DMS 273 (cell line): Measurements from ENCODE around the gene IGSF23.

Source experiments
- DNase-seq: peaks from one replicate; lab custom pipeline; 2025; ENCODE audit not compliant: unreplicated experiment; lab: John Stamatoyannopoulos, UW

Gene IGSF23

DNA sequence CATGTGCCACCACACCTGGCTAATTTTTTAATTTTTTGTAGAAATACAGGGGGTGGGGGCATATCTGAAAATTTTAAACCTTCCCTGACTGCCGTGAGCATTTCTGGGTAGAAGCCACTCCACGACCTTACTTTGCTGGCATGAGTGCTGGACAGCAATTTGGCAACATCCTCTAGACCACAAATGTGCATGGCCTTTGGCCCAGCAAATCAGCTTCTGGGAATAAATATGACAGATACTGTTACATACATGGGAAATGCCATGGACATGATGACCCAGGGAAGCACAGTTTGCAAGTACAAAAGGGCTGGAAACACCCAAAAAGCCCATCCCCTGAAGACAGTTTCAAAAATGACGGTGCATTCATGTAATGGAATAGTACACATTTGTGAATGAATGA is 27.2 kb downstream of the IGSF23 start:
- DNase-seq, result no peak

DNA sequence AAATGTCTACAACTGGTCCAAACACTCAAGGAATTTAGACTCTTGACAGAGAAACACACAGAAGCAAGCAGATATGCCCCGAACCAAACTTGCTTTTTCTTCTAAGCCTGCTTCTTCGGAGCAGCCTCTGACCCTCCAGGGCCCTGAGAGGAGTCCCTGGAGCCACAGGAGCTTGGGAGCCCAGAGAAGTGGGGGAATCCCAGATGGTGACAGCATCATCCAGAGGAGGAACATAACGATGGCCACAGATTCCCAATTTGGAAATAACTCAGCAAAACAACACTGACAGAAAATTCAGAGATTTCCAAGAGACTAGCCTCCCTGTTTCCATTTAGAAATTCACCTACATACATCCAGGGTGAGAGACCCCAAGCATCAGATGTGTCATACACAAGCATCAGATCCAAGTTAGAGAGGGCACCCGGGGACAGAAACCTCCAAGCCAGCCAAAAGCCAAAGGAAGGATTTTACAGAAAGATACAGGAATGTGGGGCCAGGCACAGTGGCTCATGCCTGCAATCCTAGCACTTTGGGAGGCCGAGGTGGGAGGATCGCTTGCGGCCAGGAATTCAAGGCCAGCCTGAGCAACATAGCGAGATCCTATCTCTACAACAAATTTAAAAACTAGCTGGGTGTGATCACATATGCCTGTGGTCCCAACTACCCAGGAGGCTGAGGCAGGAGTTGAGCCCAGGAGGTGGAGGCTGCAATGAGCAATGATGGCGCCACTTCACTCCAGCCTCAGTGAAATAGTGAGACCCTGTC is 28.3 kb downstream of the IGSF23 start:
- no peak for DNase-seq

DNA sequence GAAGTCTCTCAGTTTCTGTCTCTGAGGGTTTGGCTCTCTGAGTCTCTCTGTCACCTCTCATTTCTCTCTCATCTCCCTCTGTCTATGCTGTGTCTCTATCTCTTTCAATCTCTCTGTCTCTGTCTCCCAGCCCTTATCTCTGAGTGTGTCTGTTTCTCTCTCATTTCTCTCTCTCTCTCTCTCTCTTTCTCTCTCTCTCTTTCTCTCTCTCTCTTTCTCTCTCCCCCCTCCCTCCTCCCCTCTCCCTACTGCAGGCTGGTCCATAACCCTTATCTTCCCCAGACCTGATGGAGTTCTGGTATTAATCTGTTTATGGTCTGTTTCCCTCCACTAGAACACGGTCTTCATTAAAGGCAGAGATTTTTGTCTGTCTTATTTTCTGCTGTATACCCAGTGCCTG is 29.0 kb downstream of the IGSF23 start:
- no peak for DNase-seq

DNA sequence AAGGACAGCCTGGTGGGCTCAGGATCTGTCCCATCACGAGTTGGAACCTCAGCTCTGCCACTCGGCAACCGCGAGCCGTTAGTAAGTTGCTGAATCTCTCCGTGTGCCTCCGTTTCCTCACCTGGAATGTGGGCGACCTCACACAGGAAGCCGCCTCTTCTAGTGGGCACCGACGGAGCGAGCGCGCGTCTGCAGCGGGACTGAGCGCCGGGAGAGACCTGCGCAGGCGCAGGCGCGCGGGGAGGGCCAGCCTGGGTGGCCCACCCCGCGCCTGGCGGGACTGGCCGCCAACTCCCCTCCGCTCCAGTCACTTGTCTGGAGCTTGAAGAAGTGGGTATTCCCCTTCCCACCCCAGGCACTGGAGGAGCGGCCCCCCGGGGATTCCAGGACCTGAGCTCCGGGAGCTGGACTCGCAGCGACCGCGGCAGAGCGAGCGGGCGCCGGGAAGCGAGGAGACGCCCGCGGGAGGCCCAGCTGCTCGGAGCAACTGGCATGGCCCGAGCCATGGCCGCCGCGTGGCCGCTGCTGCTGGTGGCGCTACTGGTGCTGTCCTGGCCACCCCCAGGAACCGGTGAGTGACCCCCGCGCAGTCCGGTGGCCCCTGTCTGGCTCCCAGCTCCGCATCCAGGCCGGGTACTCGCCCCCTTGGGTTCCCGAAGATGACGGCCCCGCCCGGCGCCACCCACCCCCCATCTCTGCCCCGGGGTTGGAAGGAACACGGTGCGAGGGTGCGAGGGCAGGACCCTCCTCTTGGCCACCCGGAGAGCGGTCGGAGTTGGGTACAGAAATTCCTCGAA is 30.4 kb downstream of the IGSF23 start, which contains the start of gene PVR:
Gene PVR (plus strand): TSS at position 306 of the 797 bp plus-strand sequence. CDS start 187 bp downstream, at position 493.
- peak; percentile 91 for DNase-seq

DNA sequence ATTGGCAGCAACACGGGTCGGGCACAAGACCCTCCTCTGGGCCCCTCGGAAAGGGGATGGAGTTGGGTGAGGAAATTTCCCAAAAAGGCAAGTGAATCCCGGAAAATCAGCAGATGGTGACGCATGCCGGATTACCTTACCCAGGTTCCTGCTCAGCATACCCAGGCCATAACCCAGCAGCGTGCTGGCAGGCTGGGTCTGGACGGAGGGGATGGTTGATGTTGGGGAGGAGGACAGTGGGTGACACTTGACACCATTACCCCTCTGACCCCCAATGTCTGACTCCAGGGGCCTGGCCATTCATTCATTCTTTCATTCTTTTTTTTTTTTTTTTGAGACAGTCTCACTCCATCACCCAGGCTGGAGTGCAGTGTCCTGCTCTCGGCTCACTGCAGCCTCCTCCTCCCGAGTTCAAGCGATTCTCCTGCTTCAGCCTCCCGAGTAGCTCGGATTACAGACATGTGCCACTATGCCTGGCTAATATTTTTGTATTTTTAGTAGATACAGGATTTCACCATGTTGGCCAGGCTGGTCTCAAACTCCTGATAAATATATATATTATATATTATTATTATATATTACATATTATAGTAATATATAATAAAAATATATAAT is 31.1 kb downstream of the IGSF23 start:
- DNase-seq, result peak; percentile 83

DNA sequence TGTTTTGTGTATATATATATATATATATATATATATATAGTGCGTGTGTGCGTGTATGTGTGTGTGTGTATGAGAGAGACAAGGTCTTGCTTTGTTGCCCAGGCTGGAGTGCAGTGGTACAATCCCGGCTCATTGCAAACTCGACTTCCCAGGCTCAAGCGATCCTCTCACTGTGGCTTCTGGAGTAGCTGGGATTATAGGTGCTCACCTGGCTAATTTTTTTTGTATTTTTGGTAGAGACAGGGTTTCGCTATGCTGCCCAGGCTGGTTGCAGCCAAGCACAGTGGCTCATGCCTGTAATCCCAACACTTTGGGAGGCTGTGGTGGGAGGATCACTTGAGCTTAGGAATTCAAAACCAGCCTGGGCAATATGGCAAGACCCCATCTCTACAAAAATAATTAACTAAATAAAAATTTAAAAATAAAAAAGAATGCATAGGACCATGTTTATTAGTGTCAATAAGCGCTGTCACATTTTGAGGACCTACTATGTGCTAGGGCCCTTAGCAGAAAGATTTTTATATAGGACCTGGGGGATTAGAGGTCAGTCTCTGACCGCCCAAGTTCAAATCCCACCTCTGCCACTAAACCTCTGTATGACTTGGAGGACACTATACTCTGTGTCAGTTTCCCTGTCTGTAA is 32.2 kb downstream of the IGSF23 start:
- DNase-seq, result no peak

DNA sequence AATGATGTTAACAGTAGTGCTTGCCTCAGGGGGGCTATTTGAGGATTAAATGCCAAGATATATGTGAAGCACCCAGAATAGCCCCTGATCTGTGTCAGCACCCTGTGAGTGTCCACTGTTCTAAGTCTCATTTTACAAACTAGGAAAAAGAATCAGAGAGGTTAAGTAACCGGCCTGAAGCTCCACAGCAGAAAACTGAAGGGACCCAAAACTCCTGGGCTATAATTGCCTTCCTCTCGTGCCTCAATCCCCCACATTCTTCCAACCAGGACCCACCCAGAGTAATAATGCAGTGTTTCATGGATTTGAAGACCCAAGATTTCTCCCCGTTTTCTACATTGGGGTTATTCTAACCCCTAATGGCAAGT is 32.7 kb downstream of the IGSF23 start:
- no peak for DNase-seq

DNA sequence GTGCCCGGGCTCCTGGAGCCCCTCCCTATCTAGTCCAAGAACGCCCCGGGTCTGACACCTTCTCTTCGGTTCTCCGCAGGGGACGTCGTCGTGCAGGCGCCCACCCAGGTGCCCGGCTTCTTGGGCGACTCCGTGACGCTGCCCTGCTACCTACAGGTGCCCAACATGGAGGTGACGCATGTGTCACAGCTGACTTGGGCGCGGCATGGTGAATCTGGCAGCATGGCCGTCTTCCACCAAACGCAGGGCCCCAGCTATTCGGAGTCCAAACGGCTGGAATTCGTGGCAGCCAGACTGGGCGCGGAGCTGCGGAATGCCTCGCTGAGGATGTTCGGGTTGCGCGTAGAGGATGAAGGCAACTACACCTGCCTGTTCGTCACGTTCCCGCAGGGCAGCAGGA is 33.8 kb downstream of the IGSF23 start:
- DNase-seq, result no peak

DNA sequence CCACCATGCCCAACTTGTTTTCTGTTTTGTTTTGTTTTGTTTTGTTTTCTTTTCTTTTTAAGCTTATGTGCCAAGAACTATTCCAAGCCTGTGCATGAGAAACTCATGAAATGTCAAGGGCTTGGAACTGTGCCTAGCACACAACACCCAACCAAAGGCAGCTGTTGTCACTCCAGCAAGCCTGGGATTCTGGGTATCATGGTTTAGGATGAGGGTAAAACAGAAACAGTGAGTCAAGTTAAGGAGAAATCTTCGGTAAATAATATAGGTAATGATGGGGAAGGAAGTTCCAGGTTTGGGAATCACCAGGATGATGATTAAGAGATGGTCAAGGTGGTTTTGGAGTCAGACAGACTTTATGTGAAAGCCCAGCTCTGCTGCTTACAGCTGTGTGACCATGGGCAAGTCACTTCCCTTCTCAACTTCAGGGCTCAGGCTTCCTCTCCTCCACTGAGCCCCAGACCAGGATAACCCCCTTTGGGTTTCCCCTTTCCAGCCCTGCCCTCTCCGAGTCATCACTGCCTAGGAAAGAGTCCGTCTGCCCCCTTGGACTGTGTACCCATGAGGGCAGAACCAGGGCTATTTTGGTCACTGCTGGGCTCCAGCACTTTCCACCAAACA is 35.4 kb downstream of the IGSF23 start:
- no peak for DNase-seq

DNA sequence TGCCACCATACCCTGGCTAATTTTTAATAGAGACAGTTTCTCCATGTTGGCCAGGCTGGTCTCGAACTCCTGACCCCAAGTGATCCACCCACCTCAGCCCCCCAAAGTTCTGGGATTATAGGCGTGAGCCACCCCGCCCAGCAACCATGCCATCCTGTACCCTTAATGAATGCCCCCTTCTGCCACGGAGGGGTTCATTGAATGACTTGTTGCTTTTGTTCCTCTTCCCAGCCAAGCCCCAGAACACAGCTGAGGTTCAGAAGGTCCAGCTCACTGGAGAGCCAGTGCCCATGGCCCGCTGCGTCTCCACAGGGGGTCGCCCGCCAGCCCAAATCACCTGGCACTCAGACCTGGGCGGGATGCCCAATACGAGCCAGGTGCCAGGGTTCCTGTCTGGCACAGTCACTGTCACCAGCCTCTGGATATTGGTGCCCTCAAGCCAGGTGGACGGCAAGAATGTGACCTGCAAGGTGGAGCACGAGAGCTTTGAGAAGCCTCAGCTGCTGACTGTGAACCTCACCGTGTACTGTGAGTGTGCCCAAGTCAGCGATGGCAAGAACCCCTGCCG is 36.3 kb downstream of the IGSF23 start:
- DNase-seq, result no peak

DNA sequence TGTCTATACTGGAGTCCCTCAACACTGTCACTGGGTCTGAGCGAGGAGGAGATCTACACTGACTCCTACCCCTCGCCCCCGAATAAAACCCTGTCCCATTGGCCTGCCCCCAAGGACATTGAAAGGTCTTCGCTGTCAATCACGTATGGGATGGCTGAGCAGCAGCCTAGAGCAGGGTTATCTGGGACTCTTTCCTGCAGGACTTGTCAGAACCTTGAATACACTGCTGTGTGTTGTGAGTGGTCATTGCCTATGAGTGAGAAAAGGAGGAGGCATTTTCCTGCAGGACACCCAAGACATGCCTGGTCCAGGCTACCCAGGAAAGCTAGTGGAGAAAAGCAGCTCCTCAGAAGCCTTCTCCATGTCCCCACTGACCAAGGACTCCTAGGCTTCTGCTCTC is 40.0 kb downstream of the IGSF23 start:
- DNase-seq, result no peak

DNA sequence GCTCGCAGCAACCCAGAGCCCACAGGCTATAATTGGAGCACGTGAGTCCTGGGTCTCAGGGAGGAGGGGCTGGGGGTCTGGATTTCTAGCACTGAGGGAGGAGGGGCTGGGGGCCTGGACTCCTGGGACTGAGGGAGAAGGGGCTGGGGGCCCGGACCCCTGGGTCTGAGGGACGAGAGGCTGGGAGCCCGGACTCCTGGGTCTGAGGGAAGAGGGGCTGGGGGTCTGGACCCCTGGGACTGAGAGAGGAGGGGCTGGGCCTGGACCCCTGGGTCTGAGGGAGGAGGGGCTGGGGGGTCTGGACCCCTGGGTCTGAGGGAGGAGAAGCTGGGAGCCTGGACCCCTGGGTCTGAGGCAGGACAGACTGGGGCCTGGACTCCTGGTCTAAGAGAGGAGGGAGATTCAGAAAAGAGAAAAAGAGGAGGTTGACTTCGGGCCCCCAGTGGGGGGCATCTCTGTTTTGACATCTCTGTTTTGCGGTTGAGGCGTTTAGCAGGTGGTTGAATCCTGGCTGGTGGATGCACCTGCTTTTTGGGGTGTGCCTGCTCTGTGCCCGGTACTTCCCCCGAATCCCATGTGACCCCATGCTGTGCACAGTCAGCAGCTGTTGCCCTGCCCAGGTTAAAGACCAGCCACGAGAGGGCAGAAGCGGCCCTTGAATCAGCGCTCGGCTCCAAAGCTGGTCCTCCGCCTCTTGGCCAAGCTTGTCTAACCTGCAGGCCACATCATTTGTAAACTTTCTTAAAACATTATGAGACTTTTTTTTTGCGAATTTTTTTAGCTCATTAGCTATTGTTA is 40.8 kb downstream of the IGSF23 start:
- DNase-seq, result peak; percentile 65

DNA sequence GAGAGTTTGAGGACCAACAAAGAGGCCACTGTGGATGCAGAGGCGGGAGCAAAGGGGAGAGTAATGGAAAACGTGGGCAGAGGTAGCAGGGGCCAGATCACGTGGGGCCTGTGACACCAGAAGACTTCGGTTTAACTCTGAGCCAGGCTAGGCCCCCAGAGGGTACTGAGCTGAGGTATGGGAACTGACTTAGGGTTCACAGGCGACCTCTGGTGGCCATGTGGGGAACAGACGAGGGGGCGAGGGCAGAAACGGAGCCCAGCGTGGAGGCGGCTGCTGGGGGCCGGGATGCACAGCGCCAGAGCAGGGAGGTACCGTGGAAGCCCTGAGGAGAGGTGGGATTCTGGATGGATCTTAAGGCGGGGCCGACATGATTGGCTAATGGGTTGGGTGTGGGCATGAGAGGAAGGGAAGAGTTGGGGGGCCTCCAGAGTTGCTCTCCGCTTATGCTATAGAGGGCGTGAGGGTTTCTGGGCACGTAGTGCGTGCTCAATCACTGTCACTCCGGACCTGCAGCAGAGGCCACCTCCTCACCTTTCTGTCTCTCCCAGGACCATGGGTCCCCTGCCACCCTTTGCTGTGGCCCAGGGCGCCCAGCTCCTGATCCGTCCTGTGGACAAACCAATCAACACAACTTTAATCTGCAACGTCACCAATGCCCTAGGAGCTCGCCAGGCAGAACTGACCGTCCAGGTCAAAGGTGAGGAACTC is 44.0 kb downstream of the IGSF23 start:
- DNase-seq, result peak; percentile 80

DNA sequence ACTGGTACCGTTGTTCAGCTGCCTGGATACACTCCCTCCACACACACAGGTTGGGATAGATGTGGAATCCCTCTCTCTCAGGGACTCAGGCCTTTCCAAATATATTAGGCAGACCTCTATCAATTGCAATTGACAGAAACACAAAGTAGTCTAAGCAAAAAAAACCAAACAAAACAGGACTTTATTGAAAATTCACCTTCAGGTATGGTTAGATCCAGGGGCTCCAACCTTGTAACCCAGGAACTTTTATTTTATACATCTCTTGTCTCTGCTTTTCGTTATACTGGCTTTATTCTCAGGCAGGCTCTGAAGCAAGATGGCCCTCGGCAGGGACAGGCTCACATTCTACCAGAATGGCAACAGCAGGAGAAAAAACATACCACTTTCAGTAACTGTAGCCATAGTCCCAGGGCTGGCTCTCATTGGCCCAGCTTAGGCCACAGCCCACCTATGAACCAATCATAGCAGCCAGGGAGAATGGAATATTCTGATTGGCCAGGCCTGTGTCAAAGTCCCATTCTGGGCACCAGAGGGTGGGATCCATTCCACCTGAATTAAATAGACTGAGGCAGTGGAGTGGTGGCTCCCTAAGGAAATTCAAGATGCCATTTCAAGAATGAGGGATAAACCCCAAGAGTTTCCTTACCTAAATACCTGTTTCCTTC is 44.8 kb downstream of the IGSF23 start:
- DNase-seq, result peak; percentile 39

DNA sequence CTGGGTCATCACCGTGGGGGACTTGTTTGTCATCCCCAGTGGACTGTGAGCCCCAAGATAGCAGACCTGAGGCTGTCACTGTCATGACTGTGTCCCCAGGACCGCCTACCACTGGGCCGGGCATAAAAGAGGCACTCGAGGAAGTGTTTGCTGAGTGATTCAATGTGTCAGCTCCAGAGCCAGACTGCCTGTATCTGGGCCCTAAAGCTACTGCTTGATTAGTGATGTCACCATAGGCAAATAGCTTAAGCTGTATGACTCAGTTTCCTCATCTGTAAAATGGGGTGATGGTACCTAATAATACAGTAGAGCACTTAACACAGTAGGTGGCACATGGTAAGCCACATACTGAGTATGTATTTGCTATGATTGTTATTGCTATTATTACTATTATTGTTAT is 46.7 kb downstream of the IGSF23 start:
- DNase-seq, result no peak

DNA sequence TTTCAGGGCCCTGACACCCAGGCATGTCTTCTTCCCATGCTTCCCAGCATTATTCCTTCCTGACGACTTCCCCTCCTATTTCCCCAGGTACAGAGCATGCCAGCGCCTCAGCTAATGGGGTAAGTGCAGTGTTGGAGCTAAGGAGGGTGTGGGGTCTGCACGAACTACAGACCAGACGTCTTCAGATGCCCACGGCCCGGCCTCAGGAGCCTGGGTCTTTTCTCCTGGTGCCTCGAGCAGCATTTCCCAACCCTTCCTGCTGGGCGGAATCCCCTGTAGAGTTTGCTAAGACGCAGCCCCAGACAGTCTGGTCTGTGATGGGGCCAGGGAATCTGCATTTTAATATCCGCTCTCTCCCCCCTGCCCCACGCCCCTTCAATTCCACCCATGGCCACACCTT is 47.8 kb downstream of the IGSF23 start:
- DNase-seq, result no peak

DNA sequence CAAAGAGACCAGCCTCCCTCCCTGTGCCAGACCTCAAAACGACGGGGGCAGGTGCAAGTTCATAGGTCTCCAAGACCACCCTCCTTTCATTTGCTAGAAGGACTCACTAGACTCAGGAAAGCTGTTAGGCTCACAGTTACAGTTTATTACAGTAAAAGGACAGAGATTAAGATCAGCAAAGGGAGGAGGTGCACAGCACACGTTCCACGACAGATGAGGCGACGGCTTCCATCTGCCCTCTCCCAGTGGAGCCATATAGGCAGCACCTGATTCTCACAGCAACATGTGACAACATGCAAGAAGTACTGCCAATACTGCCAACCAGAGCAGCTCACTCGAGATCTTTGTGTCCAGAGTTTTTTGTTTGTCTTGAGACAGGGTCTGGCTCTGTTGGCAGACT is 48.5 kb downstream of the IGSF23 start:
- DNase-seq, result peak; percentile 72

DNA sequence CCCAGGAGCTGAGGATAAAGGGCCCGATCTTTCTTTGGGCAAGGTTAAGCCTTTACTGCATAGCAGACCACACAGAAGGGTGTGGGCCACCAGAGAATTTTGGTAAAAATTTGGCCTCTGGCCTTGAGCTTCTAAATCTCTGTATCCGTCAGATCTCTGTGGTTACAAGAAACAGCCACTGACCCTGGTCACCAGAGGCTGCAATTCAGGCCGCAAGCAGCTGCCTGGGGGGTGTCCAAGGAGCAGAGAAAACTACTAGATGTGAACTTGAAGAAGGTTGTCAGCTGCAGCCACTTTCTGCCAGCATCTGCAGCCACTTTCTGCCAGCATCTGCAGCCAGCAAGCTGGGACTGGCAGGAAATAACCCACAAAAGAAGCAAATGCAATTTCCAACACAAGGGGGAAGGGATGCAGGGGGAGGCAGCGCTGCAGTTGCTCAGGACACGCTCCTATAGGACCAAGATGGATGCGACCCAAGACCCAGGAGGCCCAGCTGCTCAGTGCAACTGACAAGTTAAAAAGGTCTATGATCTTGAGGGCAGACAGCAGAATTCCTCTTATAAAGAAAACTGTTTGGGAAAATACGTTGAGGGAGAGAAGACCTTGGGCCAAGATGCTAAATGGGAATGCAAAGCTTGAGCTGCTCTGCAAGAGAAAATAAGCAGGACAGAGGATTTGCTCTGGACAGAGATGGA is 49.5 kb downstream of the IGSF23 start:
- no peak for DNase-seq
